Adipose tissue (tissue), 3 donors: ENCODE data around the gene MAP4K5. TPM values are rescaled to one million over a fixed set of nuclear protein-coding genes. Genes with fewer than 3 reads are reported as not detected.

Source experiments
- H3K27ac ChIP-seq: one replicate; pipeline ENCODE4 v1.5.1; 2013; ENCODE audit warnings: low read depth, low read length
- WGBS, 3 donors: extraction: QIAGEN DNeasy Blood & Tissue Kit; methylation state at CpG; one replicate each; pipeline ENCODE4 v1.1.7; 2013; 5-methylcytosine and 5-hydroxymethylcytosine counted together
- polyA plus RNA-seq, 3 donors: library from polyadenylated mRNA; stranded (reverse); fragments of 200-250 nt; gene quantifications; one replicate each; pipeline ENCODE4 v1.2.3, GENCODE V29; 2013
- donor health status: healthy with polysubstance abuse.
- donor health status: Bipolar disorder and iron deficiency.
- donor health status: healthy.

The MAP4K5 gene
- polyA plus RNA-seq, 3 donors: 13.0 to 23.6 (median 20.6) TPM

DNA sequence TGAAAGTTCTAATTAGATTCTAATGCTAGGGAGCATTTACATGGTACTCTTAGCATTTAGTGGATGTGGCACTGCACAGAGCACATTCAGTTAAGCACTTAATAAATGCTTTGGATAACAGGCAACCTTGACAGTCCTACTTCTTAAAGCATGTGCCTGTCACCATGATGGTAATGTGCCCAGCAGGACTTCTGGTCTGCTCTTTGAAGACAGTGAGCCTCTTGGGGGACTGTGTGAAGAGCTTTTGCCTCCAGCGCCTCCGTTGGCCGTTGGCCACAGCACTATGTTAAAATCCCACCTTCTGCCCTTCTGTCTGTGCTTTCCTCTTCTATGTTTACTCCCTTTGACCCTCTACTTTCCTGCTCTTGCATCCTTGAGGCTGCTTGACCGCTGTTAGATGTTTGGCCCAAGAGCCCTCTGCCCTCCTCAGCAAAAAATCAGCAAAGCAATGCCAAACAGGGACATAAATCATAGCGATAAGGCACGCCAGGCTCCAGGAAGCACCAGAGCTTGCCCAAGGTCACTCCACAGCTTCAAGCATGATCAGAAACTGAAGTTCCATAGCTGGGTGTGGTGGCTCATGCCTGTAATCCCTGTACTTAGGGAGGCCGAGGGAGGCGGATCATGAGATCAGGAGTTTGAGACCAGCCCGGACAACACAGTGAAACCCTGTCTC lies 144.0 kb downstream of the MAP4K5 start:
- H3K27ac ChIP-seq: no peak overlapping the region
- 34 to 63% (median 59%) methylated on average over 9 of the region's 9 CpGs for WGBS, 3 donors

DNA sequence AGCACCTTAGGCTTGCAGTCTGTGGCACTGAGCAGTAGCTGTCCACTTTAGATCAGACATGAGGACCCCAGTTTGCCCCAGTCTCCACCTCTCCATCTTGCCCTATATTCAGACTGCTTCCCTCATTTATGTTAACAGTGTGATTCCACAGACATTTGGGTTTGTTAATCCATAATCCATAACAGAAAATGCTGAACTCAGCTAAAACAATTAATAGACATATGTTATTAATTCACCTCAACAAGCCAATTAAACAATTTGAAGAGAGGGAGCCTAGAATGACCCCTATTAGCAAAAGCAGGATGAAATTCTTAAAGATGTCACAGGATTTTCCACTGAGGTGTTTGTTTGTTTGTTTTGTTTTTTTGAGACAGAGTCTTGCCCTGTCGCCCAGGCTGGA lies 144.8 kb downstream of the MAP4K5 start:
- 96 to 100% (median 97%) methylated on average over 1 of the region's 1 CpG for WGBS, 3 donors
- H3K27ac ChIP-seq: no peak overlapping the region

DNA sequence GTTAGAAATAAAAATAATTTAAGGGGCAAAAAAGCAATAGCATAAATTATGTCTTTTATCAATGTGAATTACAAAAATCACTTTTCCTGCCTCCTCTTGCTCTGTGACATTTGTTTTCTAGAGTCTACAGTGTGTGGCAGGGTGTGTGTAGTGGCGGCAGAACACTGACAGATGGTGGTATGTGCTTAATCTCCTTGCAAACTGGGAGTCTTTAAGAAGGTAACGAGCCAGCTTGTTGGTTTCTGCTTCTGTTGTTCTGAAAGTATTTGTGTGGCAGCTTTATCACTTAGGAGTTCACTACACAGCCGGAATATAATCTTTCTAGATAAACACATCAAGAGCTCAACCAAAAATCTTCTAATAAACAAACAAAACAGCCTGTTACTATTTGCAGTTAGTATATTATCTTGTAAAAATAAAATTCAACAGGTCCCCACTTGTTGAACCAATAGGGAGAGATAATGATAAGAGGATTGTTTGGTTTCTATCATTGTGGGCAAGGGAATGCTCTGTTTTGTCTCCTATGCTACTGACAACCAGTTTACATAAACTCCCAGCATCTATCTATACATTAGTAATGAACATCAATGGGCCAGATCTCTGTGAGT lies 148.6 kb downstream of the MAP4K5 start:
- WGBS, 3 donors: 46 to 80% (median 73%) methylated on average over 3 of the region's 3 CpGs
- H3K27ac ChIP-seq: no peak overlapping the region

DNA sequence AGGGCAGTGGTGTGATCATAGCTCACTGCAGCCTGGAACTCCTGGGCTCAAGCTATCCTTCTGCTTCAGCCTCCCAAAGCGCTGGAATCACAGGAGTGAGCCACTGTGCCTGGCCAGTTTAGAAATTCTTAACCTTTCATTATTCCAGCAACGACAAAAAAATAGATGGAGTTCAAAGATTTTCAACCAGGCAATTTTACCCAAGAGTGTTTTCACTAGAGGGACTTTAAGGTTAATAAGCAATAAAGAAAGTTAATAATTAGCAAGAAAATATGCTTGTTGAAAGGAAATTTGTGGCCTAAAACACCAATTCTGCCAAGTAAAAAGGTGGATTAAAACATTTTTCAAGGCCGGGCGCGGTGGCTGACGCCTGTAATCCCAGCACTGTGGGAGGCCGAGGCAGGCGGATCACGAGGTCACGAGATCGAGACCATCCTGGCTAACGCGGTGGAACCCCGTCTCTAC lies 150.5 kb downstream of the MAP4K5 start:
- WGBS, 3 donors: 56 to 95% (median 91%) methylated on average over 14 of the region's 14 CpGs
- H3K27ac ChIP-seq: no peak overlapping the region

DNA sequence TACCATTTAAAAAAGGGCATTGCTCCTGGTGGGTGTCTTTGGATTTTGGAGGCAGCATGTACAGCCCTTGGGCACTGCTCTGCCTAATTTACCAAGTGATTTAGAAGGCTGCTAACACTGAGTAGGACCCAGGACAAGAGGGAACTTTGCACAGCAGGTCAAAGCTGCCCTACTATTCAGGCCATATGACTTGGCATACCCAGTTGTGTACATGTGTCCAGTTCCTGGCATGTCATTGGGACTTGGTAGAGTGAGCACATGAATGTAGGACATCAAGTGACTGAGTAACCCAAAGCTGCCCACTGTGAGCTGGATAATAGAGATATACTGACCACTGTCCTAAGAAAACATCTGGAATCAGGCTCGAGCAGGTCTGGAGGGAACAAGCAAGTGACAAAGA lies 151.4 kb downstream of the MAP4K5 start:
- 92 to 100% (median 92%) methylated on average over 1 of the region's 1 CpG for WGBS, 3 donors
- no peak overlapping the region for H3K27ac ChIP-seq

DNA sequence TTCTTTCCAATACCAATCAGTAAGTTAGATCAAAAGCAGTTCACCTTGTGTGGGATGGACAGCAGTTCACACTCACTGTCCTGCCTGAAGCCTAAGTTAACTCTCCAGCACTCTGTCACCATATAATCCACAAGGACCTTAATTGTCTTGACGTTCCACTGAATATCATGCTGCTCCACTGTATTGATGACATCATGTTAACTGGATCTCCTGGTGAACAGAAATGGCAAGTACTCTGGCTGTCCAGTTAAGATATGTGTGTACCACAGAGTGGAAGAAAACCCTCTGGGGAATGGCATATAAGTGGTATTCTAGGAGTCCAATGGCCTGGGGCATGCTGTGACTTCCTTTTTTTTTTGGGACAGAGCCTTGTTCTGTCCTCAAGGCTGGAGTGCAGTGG lies 151.9 kb downstream of the MAP4K5 start:
- 94 to 97% (median 97%) methylated on average over 1 of the region's 1 CpG for WGBS, 3 donors
- no peak overlapping the region for H3K27ac ChIP-seq

DNA sequence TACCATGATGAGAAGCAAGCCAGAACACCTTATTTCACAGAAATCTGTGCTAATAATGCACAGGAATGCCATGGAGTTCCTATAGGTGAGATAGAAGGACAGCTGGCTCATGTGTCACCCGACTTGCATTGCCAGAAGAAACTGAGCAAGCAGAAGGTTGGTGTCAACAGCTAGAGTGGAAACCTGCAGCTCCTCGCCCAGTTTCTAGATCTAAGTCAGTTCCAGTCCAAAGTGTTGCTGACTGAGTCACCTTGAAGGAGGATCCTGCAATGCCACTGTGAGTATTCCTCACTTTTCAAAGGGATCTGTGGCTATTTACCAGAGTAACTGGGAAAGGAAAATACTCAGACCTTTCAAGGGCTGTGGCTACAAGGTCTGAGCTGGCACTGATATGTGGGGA lies 152.8 kb downstream of the MAP4K5 start:
- H3K27ac ChIP-seq: no peak overlapping the region
- WGBS, 3 donors: 92 to 98% (median 95%) methylated on average over 2 of the region's 2 CpGs

DNA sequence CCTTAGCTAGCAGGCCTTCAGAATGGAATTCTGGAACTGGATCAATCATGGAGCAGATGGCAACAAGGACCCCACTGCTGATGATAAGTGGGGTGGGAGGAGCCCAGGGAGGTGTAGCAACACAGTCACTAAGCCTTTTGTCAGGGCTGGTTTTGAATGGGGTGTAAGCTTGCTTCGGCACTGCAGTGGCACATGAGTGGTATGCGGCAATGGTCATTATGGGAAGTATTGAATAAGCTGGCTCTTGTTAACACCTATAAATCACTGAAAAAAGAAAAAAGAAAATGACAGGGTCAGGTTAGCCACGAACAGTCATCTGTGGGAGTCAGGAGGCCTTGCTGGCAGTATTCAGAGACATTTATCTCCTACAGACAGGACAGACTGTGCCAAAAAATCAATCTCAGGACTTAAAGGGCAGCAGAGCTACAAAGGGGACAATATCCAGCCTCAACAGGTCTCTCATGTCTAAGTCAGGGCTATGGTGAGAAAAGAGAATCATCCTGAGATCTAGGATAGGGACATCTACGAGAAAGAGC lies 154.8 kb downstream of the MAP4K5 start:
- no peak overlapping the region for H3K27ac ChIP-seq
- 63 to 84% (median 83%) methylated on average over 4 of the region's 4 CpGs for WGBS, 3 donors

DNA sequence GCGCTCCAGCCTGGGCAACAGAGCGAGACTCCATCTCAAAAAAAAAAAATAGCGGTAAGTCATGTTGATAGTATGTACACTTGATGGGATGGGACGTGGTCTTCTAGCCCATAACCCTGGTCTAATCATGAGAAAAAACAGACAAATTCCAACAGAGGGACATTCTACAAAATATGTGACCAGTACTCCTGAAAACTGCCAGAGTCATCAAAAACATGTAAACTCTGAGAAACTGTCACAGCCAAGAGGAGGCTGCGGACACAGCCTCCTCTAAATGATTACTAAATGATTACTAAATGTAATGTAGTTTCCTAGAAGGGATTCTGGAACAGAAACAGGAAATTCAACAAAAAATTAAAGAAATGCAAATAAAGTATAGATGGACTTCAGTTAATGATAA lies 156.6 kb downstream of the MAP4K5 start:
- H3K27ac ChIP-seq: no peak overlapping the region
- 87 to 96% (median 96%) methylated on average over 5 of the region's 5 CpGs for WGBS, 3 donors

DNA sequence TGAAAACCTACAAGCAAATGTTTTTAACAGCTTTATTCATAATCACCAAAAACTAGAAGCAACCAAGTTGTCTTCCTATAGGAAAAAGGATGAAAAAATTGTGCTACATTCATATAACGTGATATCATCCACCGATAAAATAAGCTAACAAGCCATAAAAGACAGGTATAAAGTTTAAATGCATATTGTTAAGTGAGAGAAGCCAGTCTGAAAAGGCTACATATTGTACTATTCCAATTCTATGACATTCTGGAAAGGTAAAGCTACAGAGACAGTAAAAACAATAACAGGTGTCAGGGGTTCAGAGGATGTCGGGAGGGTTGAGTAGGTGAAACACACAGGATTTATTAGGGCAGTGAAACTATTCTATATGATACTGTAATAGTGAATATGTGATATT lies 158.4 kb downstream of the MAP4K5 start:
- WGBS, 3 donors: 81 to 98% (median 92%) methylated on average over 3 of the region's 3 CpGs
- no peak overlapping the region for H3K27ac ChIP-seq

DNA sequence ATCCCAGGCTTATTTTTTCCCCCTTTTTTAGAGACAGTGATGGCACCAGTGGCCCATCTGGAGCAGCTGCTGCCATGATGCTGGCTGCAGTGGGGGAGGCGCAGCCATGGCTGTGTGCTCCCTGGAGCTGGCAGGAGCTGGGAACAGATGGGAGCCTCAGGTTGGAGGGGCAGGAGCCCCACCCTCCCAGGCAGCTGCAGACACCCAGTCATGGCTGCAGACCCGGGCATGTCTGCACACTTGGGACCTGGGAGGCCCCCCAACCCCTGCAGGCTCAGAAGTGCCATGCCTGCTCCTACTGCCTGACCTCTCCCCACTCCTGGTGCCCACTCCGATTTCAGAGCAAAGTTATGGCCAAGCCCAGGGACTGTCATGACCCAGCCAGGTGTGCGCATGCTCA lies 160.8 kb downstream of the MAP4K5 start:
- no peak overlapping the region for H3K27ac ChIP-seq
- 94 to 97% (median 96%) methylated on average over 3 to 4 of the region's 4 CpGs for WGBS, 3 donors

Other genes with a start within 250 kb of the MAP4K5 start
- gene L2HGDH, start 220.3 kb downstream of the MAP4K5 start, polyA plus RNA-seq: 1 to 10 TPM; 1.8 to 4.2 (median 3.3) TPM
- 10 to 100 TPM; 12.4 to 24.0 (median 14.6) TPM for gene DMAC2L, start 220.2 kb downstream of the MAP4K5 start, polyA plus RNA-seq
- gene CDKL1, start 135.7 kb downstream of the MAP4K5 start, polyA plus RNA-seq: 1 to 10 TPM; 1.2 to 9.7 (median 5.0) TPM
- 1 to 10 TPM; 1.6 to 4.1 (median 2.9) TPM for gene ATL1, start 27.6 kb upstream of the MAP4K5 start, polyA plus RNA-seq
- 10 to 100 TPM; 21.5 to 39.7 (median 36.7) TPM for gene SAV1, start 135.7 kb upstream of the MAP4K5 start, polyA plus RNA-seq